ENCODE results near the gene CWC22.

GRCh38 chr2:180012523-180012922, 5.4 kb upstream of the CWC22 start:
- TF ChIP-seq BHLHE40 (IDR thresholded peaks at IDR 0.05; ENCODE audit: borderline replicate concordance): no peak
- no peak for TF ChIP-seq FOXA1 (IDR thresholded peaks at IDR 0.05)
- no peak for TF ChIP-seq SUZ12 (IDR thresholded peaks at IDR 0.05)
- no peak for TF ChIP-seq ZNF384 (IDR thresholded peaks at IDR 0.05)
- TF ChIP-seq CTBP1 (IDR thresholded peaks at IDR 0.05; ENCODE audit: borderline replicate concordance): no peak
- no peak for TF ChIP-seq FOXK2 (IDR thresholded peaks at IDR 0.05)
- no peak for TF ChIP-seq SP1 (IDR thresholded peaks at IDR 0.05)
- no peak for TF ChIP-seq TARDBP (IDR thresholded peaks at IDR 0.05)
- TF ChIP-seq ELF4 (IDR thresholded peaks at IDR 0.05): no peak
- TF ChIP-seq FOXM1 (IDR thresholded peaks at IDR 0.05; ENCODE audit: borderline replicate concordance): no peak
- TF ChIP-seq L3MBTL2 (conservative IDR thresholded peaks at IDR 0.05): no peak
- no peak for TF ChIP-seq ARNT (IDR thresholded peaks at IDR 0.05)

Measured in HEK293T (cell line).